BJ (cell line): ENCODE measurements around the gene BCKDHB. TPM values are rescaled to one million over a fixed set of nuclear protein-coding genes. Genes with fewer than 3 reads are reported as not detected.

Source experiments
- CTCF ChIA-PET: fragments of 350-600 bp; formaldehyde crosslinking; extraction: SDS; loops from one replicate; lab custom pipeline; 2021; ENCODE audit warnings: antibody characterized with exemption, inconsistent platforms; lab: Yijun Ruan, JAX
- POLR2A ChIA-PET: fragments of 300-600 bp; sonication (Branson Sonifier 250); formaldehyde crosslinking; extraction: SDS; loops from one replicate; lab custom pipeline; 2021; ENCODE audit warnings: antibody characterized with exemption; lab: Charles Lee
- DNase-seq: peaks from one replicate; pipeline ENCODE4 v3.0.0-alpha.2; 2011; ENCODE audit warnings: low read depth
- H3K27me3 ChIP-seq: 2 replicates; pipeline ENCODE4 v1.6.0; 2011; ENCODE audit warnings: low read length; ENCODE audit not compliant: control insufficient read depth, insufficient read depth
- H3K36me3 ChIP-seq: 2 replicates; pipeline ENCODE4 v1.5.1; 2011; ENCODE audit warnings: low read length; ENCODE audit not compliant: control insufficient read depth, insufficient read depth
- H3K4me3 ChIP-seq: 2 replicates; pipeline ENCODE4 v1.5.1; 2011; ENCODE audit warnings: low read depth, mild to moderate bottlenecking, control low read depth, low read length
- CTCF ChIP-seq: IDR thresholded peaks from 2 replicates; pipeline ENCODE4 v1.5.1; 2011; ENCODE audit warnings: low read depth, mild to moderate bottlenecking, control low read depth, inconsistent platforms, low read length, moderate library complexity; ENCODE audit not compliant: insufficient read depth
- polyA plus RNA-seq: library from polyadenylated mRNA; depleted of rRNA; stranded (reverse); fragments of >200 nt; gene quantifications from 2 replicates; pipeline ENCODE4 v1.2.3, GENCODE V29; 2011

Gene BCKDHB
- polyA plus RNA-seq, 1 experiment: 8.0 TPM

- no peak for TF ChIP-seq CTCF
- H3K36me3 ChIP-seq: no peaks in the 10 kb centered on the region
- ChIA-PET POLR2A (interaction anchor here (0.6 kb wide), 2 partner anchors 9 to 119 kb away, joined by 4 read pairs; no protein-coding TSS in a partner anchor), CTCF (interaction anchor here (0.6 to 2.3 kb wide), 14 partner anchors 11 to 1539 kb away, joined by 3 to 18 read pairs (median 4); no protein-coding TSS in a partner anchor)
- DNase-seq: no peak
- H3K4me3 ChIP-seq: no peak overlapping the region
- H3K27me3 ChIP-seq: no peaks in the 10 kb centered on the region
These were observed 108.6 kb downstream of the BCKDHB start for GRCh38 chr6:80215063-80215462.

- CTCF ChIA-PET: no interaction called here
These were observed 111.3 kb downstream of the BCKDHB start for GRCh38 chr6:80217794-80218193.

GRCh38 chr6:80223743-80224212, 117.3 kb downstream of the BCKDHB start:
- TF ChIP-seq CTCF: no peak
- CTCF ChIA-PET: interaction anchor here (0.6 to 1.3 kb wide), 3 partner anchors 10 to 583 kb away, joined by 3 to 5 read pairs (median 4); no protein-coding TSS in a partner anchor
- POLR2A ChIA-PET: interaction anchor here (0.6 kb wide), 1 partner anchor 13 kb away, joined by 4 read pairs; no protein-coding TSS in a partner anchor
- no peak overlapping the region for H3K4me3 ChIP-seq
- DNase-seq: peak; percentile 65
- H3K27me3 ChIP-seq: no peaks in the 10 kb centered on the region
- H3K36me3 ChIP-seq: no peaks in the 10 kb centered on the region

More at GRCh38 chr6:80217794-80218193, 111.3 kb downstream of the BCKDHB start:
- DNase-seq: no peak
- H3K36me3 ChIP-seq: no peaks in the 10 kb centered on the region
- POLR2A ChIA-PET: no interaction called here
- no peak overlapping the region for H3K4me3 ChIP-seq
- TF ChIP-seq CTCF: no peak
- H3K27me3 ChIP-seq: no peaks in the 10 kb centered on the region

- Histone ChIP-seq H3K4me3 (no peak overlapping the region), H3K27me3 (no peaks in the 10 kb centered on the region), H3K36me3 (no peaks in the 10 kb centered on the region)
- POLR2A ChIA-PET: no interaction called here
- no peak for DNase-seq
- CTCF ChIA-PET: no interaction called here
- TF ChIP-seq CTCF: no peak
These were observed 119.7 kb downstream of the BCKDHB start for GRCh38 chr6:80226151-80226550.

- CTCF ChIA-PET: interaction anchor here (2.3 kb wide), 1 partner anchor 13 kb away, joined by 8 read pairs; no protein-coding TSS in a partner anchor
These were observed 120.2 kb downstream of the BCKDHB start for GRCh38 chr6:80226699-80227098.

More at GRCh38 chr6:80226699-80227098, 120.2 kb downstream of the BCKDHB start:
- Histone ChIP-seq H3K27me3 (no peaks in the 10 kb centered on the region), H3K36me3 (no peaks in the 10 kb centered on the region), H3K4me3 (no peak overlapping the region)
- no peak for TF ChIP-seq CTCF
- DNase-seq: no peak
- POLR2A ChIA-PET: no interaction called here
